SK-N-MC (cell line): ENCODE data around the gene CDA.

Source experiments
- DNase-seq: peaks from one replicate; pipeline ENCODE4 v3.0.0-alpha.2; 2011; ENCODE audit warnings: low read depth, low spot score
- H3K27ac ChIP-seq: fragments of 200-600 bp; sonication (generic); 2 replicates; pipeline ENCODE4 v1.5.1; 2016; ENCODE audit warnings: mixed run types
- H3K36me3 ChIP-seq: fragments of 200-600 bp; sonication (generic); 2 replicates; pipeline ENCODE4 v1.6.1; 2017; ENCODE audit warnings: antibody characterized with exemption, low read length, mixed read lengths; ENCODE audit not compliant: insufficient read depth
- H3K4me3 ChIP-seq: fragments of 200-600 bp; sonication (generic); 2 replicates; pipeline ENCODE4 v1.5.1; 2016
- H3K9ac ChIP-seq: fragments of 200-600 bp; sonication (generic); 2 replicates; pipeline ENCODE4 v1.8.0; 2017; ENCODE audit warnings: mixed run types, mixed read lengths; ENCODE audit not compliant: insufficient read length
- H3K9me3 ChIP-seq: fragments of 200-600 bp; sonication (generic); 2 replicates; pipeline ENCODE4 v1.6.1; 2017; ENCODE audit warnings: low read depth, mild to moderate bottlenecking, antibody characterized with exemption, low read length, moderate library complexity, mixed read lengths
- EZH2 ChIP-seq: fragments of 200-600 bp; sonication (generic); IDR thresholded peaks from one replicate; pipeline ENCODE4 v1.6.1; 2017; ENCODE audit warnings: antibody characterized with exemption
- FOXP2 ChIP-seq: optimal IDR thresholded peaks from 2 replicates; pipeline ENCODE3; 2011; ENCODE audit warnings: mild to moderate bottlenecking, moderate library complexity; ENCODE audit not compliant: insufficient read depth; ENCODE audit errors: extremely low read length, control extremely low read depth
- POLR2AphosphoS5 ChIP-seq: IDR thresholded peaks from 2 replicates; pipeline ENCODE4 v1.6.1; 2012; ENCODE audit warnings: mild to moderate bottlenecking, low read depth, low read length, borderline replicate concordance

The CDA gene

GRCh38 chr1:20588634-20589225, at the start of gene CDA:
TSS of gene CDA (plus strand) at chr1:20589097. CDS start at chr1:20589130, 33 bp downstream.
- Histone ChIP-seq H3K27ac (no peak within 1 kb of the TSS), H3K4me3 (no peak within 1 kb of the TSS; the same call in 1 of the 2 replicates), H3K9me3 (no peaks in the 10 kb centered on the region), H3K36me3 (no peaks in the 10 kb centered on the region), H3K9ac (no peak within 1 kb of the TSS)
- no peak for DNase-seq
- TF ChIP-seq FOXP2 (no peak), EZH2 (no peak), POLR2AphosphoS5 (no peak)

- H3K27ac ChIP-seq = no peak overlapping the region
- TF ChIP-seq FOXP2 = no peak
- TF ChIP-seq POLR2AphosphoS5 = no peak
- no peak for TF ChIP-seq EZH2
- H3K36me3 ChIP-seq = no peaks in the 10 kb centered on the region
- no peaks in the 10 kb centered on the region for H3K9me3 ChIP-seq
- no peak for DNase-seq
- no peak overlapping the region for H3K9ac ChIP-seq
- no peak overlapping the region for H3K4me3 ChIP-seq
These were observed 48.6 kb upstream of the CDA start for GRCh38 chr1:20540281-20540680.

GRCh38 chr1:20546637-20547036, 42.3 kb upstream of the CDA start:
- Histone ChIP-seq H3K36me3 (no peaks in the 10 kb centered on the region), H3K9ac (no peak overlapping the region), H3K9me3 (no peaks in the 10 kb centered on the region), H3K27ac (no peak overlapping the region), H3K4me3 (no peak overlapping the region)
- TF ChIP-seq EZH2 (no peak), FOXP2 (no peak), POLR2AphosphoS5 (no peak)
- no peak for DNase-seq

GRCh38 chr1:20551161-20551560, 37.7 kb upstream of the CDA start:
- Histone ChIP-seq H3K36me3 (no peaks in the 10 kb centered on the region), H3K9ac (no peak overlapping the region), H3K9me3 (no peaks in the 10 kb centered on the region), H3K4me3 (no peak overlapping the region), H3K27ac (no peak overlapping the region)
- no peak for DNase-seq
- TF ChIP-seq FOXP2 (no peak), EZH2 (no peak), POLR2AphosphoS5 (no peak)

- DNase-seq = no peak
- H3K4me3 ChIP-seq = peak within 1 kb of the TSS; percentile 71
- H3K9ac ChIP-seq = no peak within 1 kb of the TSS
- TF ChIP-seq EZH2 = no peak
- peak; percentile 20; the same call in 1 of the 2 replicates for TF ChIP-seq POLR2AphosphoS5
- TF ChIP-seq FOXP2 = no peak
- no peak within 1 kb of the TSS for H3K27ac ChIP-seq
- H3K36me3 ChIP-seq = no peaks in the 10 kb centered on the region
- no peaks in the 10 kb centered on the region for H3K9me3 ChIP-seq
These were observed 36.8 kb upstream of the CDA start, which contains the start of gene FAM43B for GRCh38 chr1:20551945-20552727. TSS of gene FAM43B (plus strand) at chr1:20552573. CDS start at chr1:20552974, 401 bp downstream.

- no peaks in the 10 kb centered on the region for H3K36me3 ChIP-seq
- no peak for DNase-seq
- peak; percentile 38 for TF ChIP-seq EZH2
- no peak for TF ChIP-seq POLR2AphosphoS5
- no peak overlapping the region for H3K9ac ChIP-seq
- H3K4me3 ChIP-seq = peak overlapping the region; percentile 71
- H3K9me3 ChIP-seq = no peaks in the 10 kb centered on the region
- no peak overlapping the region for H3K27ac ChIP-seq
These were observed 36.0 kb upstream of the CDA start for GRCh38 chr1:20552728-20553445.

- Histone ChIP-seq H3K9me3 (no peaks in the 10 kb centered on the region), H3K9ac (no peak overlapping the region), H3K27ac (no peak overlapping the region), H3K36me3 (no peaks in the 10 kb centered on the region), H3K4me3 (no peak overlapping the region)
- DNase-seq = no peak
- TF ChIP-seq EZH2 = no peak
- TF ChIP-seq FOXP2 = no peak
- TF ChIP-seq POLR2AphosphoS5 = no peak
These were observed 33.7 kb upstream of the CDA start for GRCh38 chr1:20555025-20555757.

- no peak for DNase-seq
- H3K36me3 ChIP-seq = no peaks in the 10 kb centered on the region
- no peak for TF ChIP-seq EZH2
- TF ChIP-seq POLR2AphosphoS5 = no peak
- TF ChIP-seq FOXP2 = no peak
- H3K4me3 ChIP-seq = no peak overlapping the region
- H3K27ac ChIP-seq = no peak overlapping the region
- H3K9ac ChIP-seq = no peak overlapping the region
- H3K9me3 ChIP-seq = no peaks in the 10 kb centered on the region
These were observed 33.2 kb upstream of the CDA start for GRCh38 chr1:20555758-20556120.
